ENCODE results near the gene GTPBP3. TPM values are rescaled to one million over a fixed set of nuclear protein-coding genes. Genes with fewer than 3 reads are reported as not detected.

Gene GTPBP3
- total and polyA plus RNA-seq, 2 of the 13 experiments (the other 11 are each of a cell fraction or from before 2014, with no cell fraction given): 17.5 to 30.0 TPM

GRCh38 chr19:17325881-17326594 is 11.3 kb upstream of the GTPBP3 start:
- Histone ChIP-seq H3K27me3 (ENCODE audit: control insufficient read depth in 1 of 2, insufficient read depth in 2 of 2, low read length in 2 of 2) (no peaks in the 10 kb centered on the region), H3K9ac (ENCODE audit: insufficient read depth, low read depth, low read length) (no peak overlapping the region), H3K4me2 (ENCODE audit: low read depth, low read length) (no peak overlapping the region), H3K27ac (ENCODE audit: extremely low read length, insufficient read depth, low read length) (no peak overlapping the region), H4K20me1 (ENCODE audit: insufficient read depth, low read length) (no peaks in the 10 kb centered on the region), H3K36me3 (replicated peaks in 1 of 2; ENCODE audit: control insufficient read depth in 1 of 2, insufficient read depth in 2 of 2, low read length in 2 of 2) (peaks cover 0 to 9% of the 10 kb centered on the region in 2 experiments; a peak in 2 of 5 replicates), H3K9me3 (ENCODE audit: low read length) (no peaks in the 10 kb centered on the region), H3K4me1 (ENCODE audit: insufficient read depth, low read length) (peaks cover 8% of the 10 kb centered on the region), H3K79me2 (ENCODE audit: insufficient read depth, low read length) (no peaks in the 10 kb centered on the region), H2AFZ (ENCODE audit: low read length) (no peak overlapping the region), H3K4me3 (replicated peaks in 1 of 3; ENCODE audit: insufficient read depth in 1 of 3, low read depth in 2 of 3, low read length in 3 of 3) (no peak overlapping the region)
- BruUV-seq (replicated peaks): no TSS peak
- ChIA-PET POLR2A (no interaction called here), CTCF (ENCODE audit: low intra/inter-chr PET ratio, low total read pairs) (no interaction called here)
- ATAC-seq (no peak), DNase-seq (ENCODE audit: low spot score) (no peak), FAIRE-seq (no peak)
- in situ Hi-C loops (cut with HindIII; ENCODE audit: extremely low pct_ligation_motif_present, low pct_unique_long_range_greater_than_20kb) (no loop called here), intact Hi-C loops (cut with micrococcal nuclease; ENCODE audit: unreplicated experiment) (no loop called here)
- whole genome bisulfite sequencing (ENCODE audit: low lambda C conversion rate): 91% methylated on average over 17 of the region's 17 CpGs
- TF ChIP-seq MED13 (CRISPR knock-in tag; IDR thresholded peaks at IDR 0.05) (no peak), SRSF4 (IDR thresholded peaks at IDR 0.05; ENCODE audit: low read depth, low read length, poor library complexity, severe bottlenecking) (no peak), ZFP90 (CRISPR knock-in tag; IDR thresholded peaks at IDR 0.05; ENCODE audit: borderline replicate concordance) (no peak), HNRNPL (IDR thresholded peaks at IDR 0.05; ENCODE audit: low read depth, low read length) (no peak), NCOA2 (CRISPR knock-in tag; IDR thresholded peaks at IDR 0.05) (no peak)
- TF ChIP-seq, protein P1, sequence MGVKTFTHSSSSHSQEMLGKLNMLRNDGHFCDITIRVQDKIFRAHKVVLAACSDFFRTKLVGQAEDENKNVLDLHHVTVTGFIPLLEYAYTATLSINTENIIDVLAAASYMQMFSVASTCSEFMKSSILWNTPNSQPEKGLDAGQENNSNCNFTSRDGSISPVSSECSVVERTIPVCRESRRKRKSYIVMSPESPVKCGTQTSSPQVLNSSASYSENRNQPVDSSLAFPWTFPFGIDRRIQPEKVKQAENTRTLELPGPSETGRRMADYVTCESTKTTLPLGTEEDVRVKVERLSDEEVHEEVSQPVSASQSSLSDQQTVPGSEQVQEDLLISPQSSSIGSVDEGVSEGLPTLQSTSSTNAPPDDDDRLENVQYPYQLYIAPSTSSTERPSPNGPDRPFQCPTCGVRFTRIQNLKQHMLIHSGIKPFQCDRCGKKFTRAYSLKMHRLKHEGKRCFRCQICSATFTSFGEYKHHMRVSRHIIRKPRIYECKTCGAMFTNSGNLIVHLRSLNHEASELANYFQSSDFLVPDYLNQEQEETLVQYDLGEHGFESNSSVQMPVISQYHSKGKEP (CRISPR knock-in tag; IDR thresholded peaks at IDR 0.05): no peak

GRCh38 chr19:17326595-17326966 is 10.8 kb upstream of the GTPBP3 start:
- Histone ChIP-seq H3K27me3 (ENCODE audit: control insufficient read depth in 1 of 2, insufficient read depth in 2 of 2, low read length in 2 of 2) (no peaks in the 10 kb centered on the region), H3K79me2 (ENCODE audit: insufficient read depth, low read length) (no peaks in the 10 kb centered on the region), H3K9ac (ENCODE audit: insufficient read depth, low read depth, low read length) (no peak overlapping the region), H3K4me1 (ENCODE audit: insufficient read depth, low read length) (peaks cover 13% of the 10 kb centered on the region), H3K9me3 (ENCODE audit: low read length) (no peaks in the 10 kb centered on the region), H3K4me3 (replicated peaks in 1 of 3; ENCODE audit: insufficient read depth in 1 of 3, low read depth in 2 of 3, low read length in 3 of 3) (no peak overlapping the region), H4K20me1 (ENCODE audit: insufficient read depth, low read length) (no peaks in the 10 kb centered on the region), H2AFZ (ENCODE audit: low read length) (no peak overlapping the region), H3K36me3 (replicated peaks in 1 of 2; ENCODE audit: control insufficient read depth in 1 of 2, insufficient read depth in 2 of 2, low read length in 2 of 2) (peaks cover 0 to 6% of the 10 kb centered on the region in 2 experiments; a peak in 2 of 5 replicates), H3K27ac (ENCODE audit: extremely low read length, insufficient read depth, low read length) (no peak overlapping the region), H3K4me2 (ENCODE audit: low read depth, low read length) (no peak overlapping the region)
- WGBS (ENCODE audit: low lambda C conversion rate): 81% methylated on average over 11 of the region's 11 CpGs
- CTCF ChIA-PET (ENCODE audit: low intra/inter-chr PET ratio, low total read pairs): no interaction called here
- BruUV-seq (replicated peaks): no TSS peak
- TF ChIP-seq TCF7L2 (IDR thresholded peaks at IDR 0.05; ENCODE audit: low read depth, low read length): no peak
- POLR2A ChIA-PET: interaction anchor here (0.9 kb wide), 1 partner anchor 17 kb away, joined by 3 read pairs; the partner anchor contains the start of gene DDA1
- in situ Hi-C loops (cut with HindIII; ENCODE audit: extremely low pct_ligation_motif_present, low pct_unique_long_range_greater_than_20kb): no loop called here
- FAIRE-seq (no peak), ATAC-seq (no peak), DNase-seq (ENCODE audit: low spot score) (no peak)
- intact Hi-C loops (cut with micrococcal nuclease; ENCODE audit: unreplicated experiment): no loop called here
